Measurements from ENCODE around the gene LILRA6.
A peak's percentile ranks its signal among the peaks of the same experiment; 100 is the strongest.
"Not testable (repeated sequence)": the region's sequence is repeated elsewhere in the genome, so short reads cannot be mapped to it uniquely, and the experiment has no call there.

Gene LILRA6

GRCh38 chr19:54254195-54254906 lies 11.8 kb upstream of the LILRA6 start:
- DNase-seq (ENCODE audit: insufficient read length) (no peak), FAIRE-seq (no peak)

GRCh38 chr19:54253331-54254194 lies 11.0 kb upstream of the LILRA6 start:
- no peak for DNase-seq (ENCODE audit: insufficient read length)
- no peak for FAIRE-seq

More at GRCh38 chr19:54254195-54254906, 11.8 kb upstream of the LILRA6 start:
- TF ChIP-seq TAF1 (IDR thresholded peaks at IDR 0.05; ENCODE audit: borderline replicate concordance, low read depth, low read length) (no peak), POLR2A (IDR thresholded peaks at IDR 0.05; ENCODE audit: low read depth, low read length) (no peak), POLR2AphosphoS5 (IDR thresholded peaks at IDR 0.05; ENCODE audit: low read depth, low read length) (no peak)

GRCh38 chr19:54252845-54253244 lies 10.3 kb upstream of the LILRA6 start:
- DNase-seq (ENCODE audit: insufficient read length) (no peak), FAIRE-seq (no peak)

More at GRCh38 chr19:54253331-54254194, 11.0 kb upstream of the LILRA6 start:
- no peak for TF ChIP-seq POLR2A (IDR thresholded peaks at IDR 0.05; ENCODE audit: low read depth, low read length)
- no peak for TF ChIP-seq TAF1 (IDR thresholded peaks at IDR 0.05; ENCODE audit: borderline replicate concordance, low read depth, low read length)
- TF ChIP-seq POLR2AphosphoS5 (IDR thresholded peaks at IDR 0.05; ENCODE audit: low read depth, low read length): no peak

DNA sequence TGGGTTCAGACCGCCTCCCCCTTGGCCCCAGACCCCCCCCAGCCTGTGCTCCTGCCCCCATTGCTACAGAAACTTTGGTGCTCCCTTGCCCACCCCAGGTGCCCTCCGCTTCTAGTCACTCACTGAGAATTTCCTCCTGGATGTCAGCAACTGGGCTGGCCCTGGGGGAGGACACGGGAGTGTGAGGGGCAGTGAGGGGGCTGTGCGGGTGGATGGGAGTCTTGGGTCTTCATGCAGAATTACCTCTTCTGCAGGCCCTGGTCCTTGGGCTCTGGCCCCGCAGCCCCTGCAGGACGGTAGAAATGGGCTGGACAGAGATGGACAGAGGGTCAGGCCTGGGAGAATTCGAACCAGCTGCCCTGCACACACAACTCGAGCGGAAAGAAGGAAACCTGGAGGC lies 9.7 kb upstream of the LILRA6 start:
- FAIRE-seq: no peak
- no peak for DNase-seq (ENCODE audit: insufficient read length)
- TF ChIP-seq TAF1 (IDR thresholded peaks at IDR 0.05; ENCODE audit: borderline replicate concordance, low read depth, low read length) (no peak), POLR2A (IDR thresholded peaks at IDR 0.05; ENCODE audit: low read depth, low read length) (no peak), POLR2AphosphoS5 (IDR thresholded peaks at IDR 0.05; ENCODE audit: low read depth, low read length) (no peak)

More at GRCh38 chr19:54252845-54253244, 10.3 kb upstream of the LILRA6 start:
- no peak for TF ChIP-seq TAF1 (IDR thresholded peaks at IDR 0.05; ENCODE audit: borderline replicate concordance, low read depth, low read length)
- TF ChIP-seq POLR2AphosphoS5 (IDR thresholded peaks at IDR 0.05; ENCODE audit: low read depth, low read length): no peak
- no peak for TF ChIP-seq POLR2A (IDR thresholded peaks at IDR 0.05; ENCODE audit: low read depth, low read length)

DNA sequence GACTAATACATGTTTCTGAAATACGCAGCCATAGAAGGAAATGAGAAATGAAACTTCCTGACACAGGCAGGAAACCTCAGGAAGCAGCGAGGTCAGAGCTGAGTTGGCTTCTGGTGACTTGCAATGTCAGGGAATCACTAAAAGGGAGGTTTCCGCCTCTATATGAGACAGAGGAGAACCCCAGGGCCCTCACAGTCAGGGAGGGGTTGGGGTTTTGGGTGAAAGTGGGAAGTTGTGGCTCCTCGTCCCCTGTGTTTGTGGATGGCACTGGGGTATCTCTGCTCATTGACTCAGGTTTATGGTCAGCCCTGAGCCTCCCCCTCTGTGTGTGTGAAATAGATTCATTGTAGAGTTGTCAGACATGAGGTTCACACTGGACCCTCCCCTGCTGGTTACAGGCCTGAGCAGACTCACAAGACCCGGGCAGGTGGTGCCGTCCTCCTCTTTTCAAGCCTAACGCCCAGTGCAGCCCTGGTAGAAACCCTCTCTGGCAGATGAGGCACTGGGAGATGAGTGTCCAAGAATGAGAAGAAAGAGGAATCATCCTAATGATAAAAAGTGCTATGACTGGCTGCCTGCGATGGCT lies 5.5 kb upstream of the LILRA6 start:
- TF ChIP-seq TAF1 (IDR thresholded peaks at IDR 0.05; ENCODE audit: borderline replicate concordance, low read depth, low read length) (no peak), POLR2A (IDR thresholded peaks at IDR 0.05; ENCODE audit: low read depth, low read length) (no peak), POLR2AphosphoS5 (IDR thresholded peaks at IDR 0.05; ENCODE audit: low read depth, low read length) (no peak)
- FAIRE-seq (no peak), DNase-seq (ENCODE audit: insufficient read length) (no peak)

- TF ChIP-seq POLR2A (IDR thresholded peaks at IDR 0.05; ENCODE audit: low read depth, low read length) (no peak), POLR2AphosphoS5 (IDR thresholded peaks at IDR 0.05; ENCODE audit: low read depth, low read length) (no peak), TAF1 (IDR thresholded peaks at IDR 0.05; ENCODE audit: borderline replicate concordance, low read depth, low read length) (no peak)
- DNase-seq (ENCODE audit: insufficient read length) (no peak), FAIRE-seq (no peak)
Measured at GRCh38 chr19:54247106-54247930, 4.7 kb upstream of the LILRA6 start.

DNA sequence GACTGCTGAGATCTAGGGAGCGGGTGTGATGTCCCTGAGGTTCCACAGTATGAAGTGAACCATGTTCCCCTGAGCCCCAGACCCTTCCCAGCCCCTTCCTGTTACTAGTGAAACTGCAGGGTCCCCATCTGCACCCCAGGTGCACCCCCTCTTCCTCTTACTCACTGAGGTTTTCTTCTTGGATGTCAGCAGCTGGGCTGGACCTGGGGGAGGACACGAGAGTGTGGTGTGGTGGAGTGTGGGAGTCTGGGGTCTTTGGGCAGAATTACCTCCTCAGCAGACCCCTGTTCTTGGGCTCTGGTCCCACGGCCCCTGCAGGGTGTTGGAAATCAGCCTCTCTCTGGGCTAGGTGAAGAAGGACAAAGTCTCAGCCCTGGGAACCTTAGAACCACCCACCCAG lies 3.3 kb upstream of the LILRA6 start:
- DNase-seq (ENCODE audit: insufficient read length): no peak
- FAIRE-seq: no peak
- TF ChIP-seq POLR2A (IDR thresholded peaks at IDR 0.05; ENCODE audit: low read depth, low read length) (no peak), POLR2AphosphoS5 (IDR thresholded peaks at IDR 0.05; ENCODE audit: low read depth, low read length) (no peak), TAF1 (IDR thresholded peaks at IDR 0.05; ENCODE audit: borderline replicate concordance, low read depth, low read length) (no peak)

DNA sequence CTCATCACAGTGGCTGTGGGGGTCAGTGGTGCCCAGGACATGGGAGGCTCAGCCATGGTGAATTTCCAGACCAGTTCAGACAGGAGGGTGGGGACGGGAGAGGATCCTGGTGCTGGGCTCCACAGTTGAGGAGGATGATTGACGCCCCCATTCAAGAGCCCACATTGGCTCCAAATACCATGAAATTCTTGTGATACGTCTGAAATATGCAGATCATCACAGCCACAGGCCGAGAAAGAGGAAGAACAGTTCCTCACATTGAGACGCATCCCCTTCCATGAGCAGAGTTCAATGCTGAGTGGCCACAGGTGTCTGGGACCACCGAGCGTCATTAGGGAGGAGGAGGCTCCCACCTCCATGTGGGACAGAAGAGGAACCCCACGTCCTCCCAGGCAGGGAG lies 1.2 kb upstream of the LILRA6 start:
- DNase-seq (ENCODE audit: insufficient read length); FAIRE-seq: not testable (repeated sequence)

- FAIRE-seq; DNase-seq (ENCODE audit: insufficient read length): not testable (repeated sequence)
Measured at GRCh38 chr19:54242234-54242633, 356 bp downstream of the LILRA6 start.

DNA sequence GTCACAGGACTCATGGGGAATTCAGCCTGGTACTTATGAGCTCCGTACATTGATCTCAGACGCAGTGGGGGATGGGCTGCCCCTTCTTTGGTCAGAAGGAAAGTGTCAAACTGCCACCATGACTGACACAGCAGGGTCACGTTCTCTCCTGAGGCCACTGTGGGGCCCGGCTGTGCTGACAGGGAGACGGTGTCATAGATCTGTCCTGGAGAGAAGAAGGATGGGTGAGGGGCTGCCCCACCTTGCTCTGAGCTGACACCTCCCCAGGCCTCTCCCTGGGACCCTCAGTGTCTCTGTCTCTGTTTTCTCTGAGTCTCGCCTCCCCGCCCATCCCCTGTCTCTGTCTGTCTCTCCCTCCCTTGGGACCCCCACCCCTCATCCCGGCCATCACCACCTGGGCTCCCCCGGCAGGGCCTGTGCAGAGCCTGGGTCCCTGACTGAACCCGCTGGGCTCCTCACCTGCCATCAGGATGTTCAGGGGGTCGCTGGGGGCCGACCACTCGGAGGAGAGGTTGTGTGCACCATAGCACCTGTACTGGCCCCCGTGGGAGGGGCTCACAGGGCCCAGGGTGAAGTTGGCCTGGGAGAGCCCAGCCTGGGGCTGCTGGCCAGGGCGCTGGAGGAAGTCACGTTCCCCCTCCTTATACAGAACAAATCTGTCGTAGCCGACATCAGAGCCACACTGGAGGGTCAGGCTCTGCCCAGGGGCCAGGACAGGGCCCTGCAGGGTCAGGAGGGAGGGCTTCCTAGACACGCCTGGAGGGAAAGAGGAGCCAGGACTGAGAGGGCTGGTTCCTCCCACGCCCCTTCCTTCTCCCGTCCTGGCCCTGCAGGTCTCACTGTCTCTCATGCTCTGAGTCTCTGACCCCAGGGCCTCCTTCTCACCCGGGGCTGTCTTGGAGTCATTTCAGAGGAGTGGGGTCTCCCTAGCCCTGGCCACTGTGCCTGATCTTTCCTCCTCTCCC lies 1.9 kb downstream of the LILRA6 start:
- FAIRE-seq: not testable (repeated sequence)

DNA sequence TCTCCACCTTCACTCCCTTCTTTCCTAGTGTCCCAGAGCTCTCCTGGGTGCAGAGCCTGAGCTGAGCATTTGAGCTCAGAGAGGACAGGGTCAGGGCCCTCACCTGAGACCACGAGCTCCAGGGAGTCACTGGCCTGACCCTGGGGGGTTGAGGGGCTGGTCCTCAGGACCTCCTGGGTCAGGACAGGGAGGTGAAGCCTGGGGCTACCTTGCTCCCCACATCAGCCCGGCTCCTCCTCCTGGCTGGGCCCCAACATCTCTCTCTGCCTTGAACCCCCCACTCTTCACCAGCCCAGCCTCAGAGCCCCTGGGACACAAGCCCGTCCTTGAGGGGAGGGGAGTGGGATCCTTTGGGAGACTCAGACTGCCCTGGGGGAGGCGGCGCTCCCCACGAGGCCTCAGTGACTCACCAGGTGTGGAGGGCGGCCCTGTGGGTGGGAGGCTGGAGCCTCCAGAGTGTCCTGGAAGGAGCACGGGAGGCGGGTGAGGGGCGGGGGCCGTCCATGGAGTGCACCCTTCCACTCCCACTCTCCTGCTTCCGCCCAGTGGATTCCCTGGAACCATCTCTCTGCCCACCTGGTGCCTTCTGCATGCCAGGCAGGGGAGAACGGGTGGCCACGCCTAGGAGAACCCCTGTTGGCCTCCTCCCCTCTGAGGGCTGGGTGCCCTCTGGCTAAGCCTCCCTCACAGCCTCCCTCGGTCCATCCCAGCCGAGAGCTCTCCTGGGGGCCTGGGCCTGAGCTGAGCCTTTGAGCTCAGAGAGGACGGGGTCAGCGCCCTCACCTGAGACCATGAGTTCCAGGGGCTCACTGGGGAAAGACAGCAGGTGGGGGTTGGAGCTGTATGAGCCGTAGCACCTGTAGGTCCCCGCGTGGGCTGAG lies 2.9 kb downstream of the LILRA6 start:
- FAIRE-seq: peak; percentile 75
- not testable (repeated sequence) for DNase-seq (ENCODE audit: insufficient read length)

More for the DNA sequence above, 1.9 kb downstream of the LILRA6 start:
- not testable (repeated sequence) for DNase-seq (ENCODE audit: insufficient read length)

Measured in GM12892 (cell line).